NCI-H1092 (cell line): ENCODE results near the gene DISP3.

Experiments used
- DNase-seq: peaks from one replicate; lab custom pipeline; 2025; lab: John Stamatoyannopoulos, UW

DISP3 gene

GRCh38 chr1:11461531-11462137 is 17.3 kb upstream of the DISP3 start:
- DNase-seq = no peak

- no peak for DNase-seq
Observed at GRCh38 chr1:11462224-11462923, 16.6 kb upstream of the DISP3 start.

DNA sequence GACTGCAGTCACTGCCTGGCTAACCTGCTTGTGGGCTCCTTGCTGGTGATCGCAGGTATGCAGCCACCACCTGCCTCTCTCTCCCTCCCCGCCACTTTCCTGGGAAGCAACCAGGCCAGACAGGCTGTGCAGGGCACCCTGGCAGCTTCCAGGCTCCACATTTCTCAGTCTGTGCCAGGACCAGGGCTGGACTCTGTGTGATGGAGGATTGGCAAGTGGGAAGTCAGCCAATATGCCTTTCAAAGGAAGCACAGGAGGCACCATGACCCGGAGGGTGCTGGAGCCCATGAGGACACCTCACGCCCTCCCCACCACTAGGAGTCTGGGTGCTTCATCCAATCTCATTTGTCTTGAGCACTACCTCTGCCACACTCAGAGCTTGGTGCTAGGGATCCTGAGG is 15.8 kb upstream of the DISP3 start:
- DNase-seq = peak; percentile 37

- no peak for DNase-seq
Observed at GRCh38 chr1:11465307-11465706, 13.6 kb upstream of the DISP3 start.

- DNase-seq = no peak
Observed at GRCh38 chr1:11466416-11466815, 12.5 kb upstream of the DISP3 start.

DNA sequence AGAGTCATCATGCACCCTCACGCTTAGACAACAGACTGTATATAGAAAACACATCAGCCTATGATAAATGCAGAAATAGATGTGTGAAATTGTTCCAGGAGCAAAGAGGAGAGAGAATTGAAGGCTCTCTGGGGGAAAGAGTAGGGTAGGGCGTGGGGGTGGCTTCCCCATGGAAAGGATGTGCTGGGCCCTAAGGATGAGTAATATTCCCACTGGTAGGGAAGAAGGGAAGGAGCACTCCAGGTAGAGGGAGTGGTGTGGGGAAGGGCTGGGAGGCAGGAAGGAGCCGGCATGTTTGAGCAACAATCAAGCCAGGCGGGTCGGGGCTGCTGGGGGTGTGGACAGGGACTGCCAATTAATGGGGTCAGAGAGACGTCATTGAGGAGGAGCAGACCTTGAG is 10.1 kb upstream of the DISP3 start:
- DNase-seq = no peak

- DNase-seq = no peak
Observed at GRCh38 chr1:11470912-11471311, 8.0 kb upstream of the DISP3 start.

- DNase-seq = no peak
Observed at GRCh38 chr1:11471473-11471872, 7.5 kb upstream of the DISP3 start.

DNA sequence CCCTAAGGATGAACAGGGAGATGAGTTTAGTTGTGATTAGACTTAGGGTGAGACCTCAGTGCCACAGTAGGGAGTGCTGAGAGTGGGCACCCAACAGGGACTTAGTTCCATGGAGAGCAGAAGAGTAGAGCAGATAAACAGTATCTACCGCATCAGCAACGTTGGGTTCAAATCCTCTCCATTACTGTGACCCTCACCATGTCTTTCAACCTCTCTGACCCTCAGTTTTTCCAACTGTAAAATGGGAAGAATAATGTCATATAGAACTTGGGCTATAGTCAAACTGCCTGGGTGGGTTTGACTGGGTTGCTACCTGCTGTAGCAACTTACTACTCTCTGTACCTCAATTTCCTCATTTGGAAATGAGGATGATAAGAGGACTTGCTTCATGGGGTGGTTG is 6.7 kb upstream of the DISP3 start:
- DNase-seq = no peak

- no peak for DNase-seq
Observed at GRCh38 chr1:11472741-11473140, 6.2 kb upstream of the DISP3 start.

GRCh38 chr1:11473491-11474034 is 5.4 kb upstream of the DISP3 start:
- DNase-seq = no peak

GRCh38 chr1:11474826-11475225 is 4.1 kb upstream of the DISP3 start:
- no peak for DNase-seq

DNA sequence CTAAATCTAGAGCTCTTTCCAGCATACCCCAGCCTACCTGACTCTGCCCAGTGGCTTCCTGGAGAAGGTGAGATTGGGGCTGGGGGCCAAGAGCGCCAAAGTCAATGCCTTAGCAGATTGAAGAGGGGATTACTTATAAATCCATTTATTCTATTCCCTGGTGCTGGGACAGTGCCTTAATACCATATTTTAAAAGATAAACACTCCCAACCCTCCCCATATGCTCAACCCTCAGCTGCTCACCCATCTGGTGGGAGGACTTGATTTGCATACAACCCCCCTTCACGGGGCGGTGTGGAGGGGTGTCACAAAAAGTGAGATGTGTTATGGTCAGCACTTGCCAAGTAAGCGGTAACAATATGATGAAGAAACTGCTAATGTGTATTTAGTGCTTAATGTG is 3.2 kb upstream of the DISP3 start:
- no peak for DNase-seq

- DNase-seq = no peak
Observed at GRCh38 chr1:11479375-11479979, 522 bp downstream of the DISP3 start.

DNA sequence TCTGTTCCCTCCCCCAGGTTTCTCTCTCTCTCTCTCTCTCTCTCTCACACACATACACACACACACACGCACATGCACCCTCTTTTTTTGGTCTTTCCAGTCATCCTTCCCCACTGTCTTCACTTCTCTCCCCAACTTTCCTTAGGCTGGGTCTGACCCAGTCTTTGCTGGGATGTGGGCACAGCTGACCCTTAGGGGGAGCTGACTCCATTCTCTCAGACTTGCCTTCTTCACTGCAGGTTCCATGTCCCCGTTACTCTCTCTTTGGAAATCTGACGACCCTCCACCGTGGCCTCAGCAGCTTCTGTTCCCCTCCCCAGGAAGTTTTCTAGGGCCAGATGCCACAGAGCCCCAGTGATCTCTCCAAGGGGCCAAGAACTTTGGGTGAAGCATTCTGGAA is 2.1 kb downstream of the DISP3 start:
- DNase-seq = no peak

GRCh38 chr1:11482198-11482597 is 3.2 kb downstream of the DISP3 start:
- no peak for DNase-seq

DNA sequence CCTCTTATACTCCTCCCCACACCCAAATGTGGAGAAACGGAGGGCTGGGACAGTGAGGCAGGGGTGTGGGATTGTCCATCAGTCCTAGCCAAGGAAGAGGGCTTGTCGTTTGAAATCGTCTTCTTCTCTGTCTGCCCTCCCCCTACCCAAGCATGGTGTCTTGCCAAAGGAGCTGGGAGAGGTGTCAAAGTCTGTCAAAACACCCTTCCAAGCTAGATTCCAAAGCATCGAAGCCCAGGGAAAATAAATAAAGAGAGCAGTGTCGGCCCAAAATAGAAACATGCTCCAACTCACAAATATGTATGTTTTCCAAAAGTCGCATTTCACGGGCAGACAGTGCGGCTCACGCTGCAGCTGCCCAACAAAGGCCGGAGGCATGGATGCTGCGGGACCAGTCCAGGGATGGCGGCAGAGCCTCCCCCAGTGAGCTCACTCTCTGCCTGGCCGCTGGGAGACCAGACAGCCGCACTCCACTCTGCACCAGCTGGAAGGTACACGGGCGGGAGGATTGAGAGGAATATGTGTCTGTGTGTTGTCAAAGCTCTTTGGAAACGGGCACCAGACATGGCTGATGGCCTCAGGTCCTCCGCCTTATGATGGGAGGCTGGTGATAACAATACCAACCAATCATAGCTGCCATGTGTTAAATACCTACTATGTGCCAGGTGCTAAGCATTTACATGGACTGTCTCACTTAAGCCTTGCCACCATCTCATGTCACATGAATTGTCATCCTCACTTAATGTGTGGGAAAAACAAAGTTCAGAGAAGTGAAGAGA is 3.9 kb downstream of the DISP3 start:
- no peak for DNase-seq

DNA sequence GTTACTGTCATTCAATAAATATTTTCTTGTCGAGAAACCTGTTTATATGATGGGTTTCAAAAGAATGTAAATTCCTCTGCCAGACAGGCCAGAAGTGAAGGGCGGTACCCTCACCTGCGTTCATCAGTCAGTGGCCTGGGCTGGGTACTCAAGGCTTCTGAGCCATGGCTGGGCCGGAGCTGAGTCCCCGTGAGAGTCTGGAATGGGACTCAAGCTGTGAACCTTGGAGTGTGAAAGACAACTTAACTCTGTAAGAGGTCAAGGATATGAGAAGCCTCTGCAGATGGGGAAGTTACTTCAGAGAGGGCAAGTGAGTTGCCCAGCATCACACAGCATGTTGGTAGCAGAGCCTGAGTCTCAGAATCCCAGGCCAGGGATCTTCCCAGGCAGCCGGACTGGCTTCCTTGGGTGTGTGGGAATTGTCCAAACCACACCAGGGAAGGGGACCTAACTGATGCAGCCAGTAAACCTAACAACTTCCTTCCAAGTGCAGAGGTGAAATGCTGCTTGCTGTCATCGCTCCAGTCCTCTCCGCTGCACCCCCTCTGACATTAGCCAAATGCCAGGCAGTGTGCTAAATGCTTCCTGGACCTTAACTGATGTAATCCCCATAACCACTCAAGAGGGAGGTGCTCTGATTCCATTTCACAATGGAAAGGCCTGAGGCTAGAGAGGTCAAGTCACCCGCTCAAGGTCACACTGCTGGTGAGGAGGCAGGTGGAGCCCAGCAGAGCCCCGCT is 4.8 kb downstream of the DISP3 start:
- DNase-seq = no peak

DNA sequence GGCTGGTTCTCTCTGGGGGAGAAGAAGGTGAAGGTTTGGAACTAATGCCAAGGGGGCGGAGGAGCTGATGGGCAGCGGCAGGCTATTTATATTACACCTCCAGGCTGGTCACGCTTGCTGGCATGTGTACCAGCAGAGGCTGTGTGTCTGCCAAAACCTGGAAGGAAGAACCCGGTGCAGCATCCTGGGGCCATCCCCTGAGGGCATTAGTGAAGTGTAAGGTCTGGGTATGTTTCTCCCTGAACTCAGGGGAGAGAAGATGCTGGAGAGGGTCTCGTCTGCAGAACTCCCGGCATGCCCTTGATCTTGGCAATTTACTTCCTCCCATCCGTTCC is 5.3 kb downstream of the DISP3 start:
- no peak for DNase-seq

- DNase-seq = peak; percentile 63
Observed at GRCh38 chr1:11485191-11485590, 6.2 kb downstream of the DISP3 start.

DNA sequence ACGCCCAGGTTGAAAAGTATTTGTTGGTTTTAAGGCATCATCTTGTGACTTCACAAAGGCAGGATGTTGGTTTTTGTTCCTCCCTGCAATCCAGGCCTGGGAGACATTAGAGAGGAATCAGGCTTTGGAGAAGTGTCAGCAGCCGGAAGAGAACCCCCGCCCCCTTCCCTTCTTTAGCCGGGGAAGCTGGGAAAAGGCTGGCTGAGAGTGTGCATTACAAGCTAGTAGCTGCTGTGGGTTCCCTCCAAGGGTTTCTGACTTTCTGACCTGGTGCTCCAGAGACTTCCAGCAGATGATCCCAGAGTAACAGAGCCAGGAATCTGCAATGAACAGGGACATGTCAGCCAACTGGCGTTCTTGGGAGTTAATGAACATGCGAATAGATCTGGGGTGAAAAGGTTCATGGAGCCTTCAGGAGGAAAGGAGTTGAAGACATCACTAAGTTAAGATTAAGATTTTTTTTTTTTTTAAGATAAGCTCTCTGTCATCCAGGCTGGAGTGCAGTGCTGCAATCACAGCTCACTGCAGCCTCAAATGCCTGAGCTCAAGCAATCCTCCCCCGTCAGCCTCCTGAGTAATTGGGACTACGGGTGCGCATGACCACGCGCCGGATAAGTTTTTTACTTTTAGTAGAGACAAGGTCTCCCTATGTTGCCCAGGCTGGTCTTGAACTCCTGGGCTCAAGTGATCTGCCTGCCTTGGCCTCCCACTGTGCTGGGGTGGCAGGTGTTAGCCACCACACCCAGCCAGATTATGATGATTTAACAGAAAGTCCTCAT is 7.5 kb downstream of the DISP3 start:
- no peak for DNase-seq
